ENCODE data around the gene CSTPP1.

- TF ChIP-seq CTCF (IDR thresholded peaks at IDR 0.05) (no peak), POLR2A (IDR thresholded peaks at IDR 0.05) (no peak), EP300 (IDR thresholded peaks at IDR 0.05) (no peak), POLR2AphosphoS5 (IDR thresholded peaks at IDR 0.05) (no peak)
These were observed 164.8 kb downstream of the CSTPP1 start for GRCh38 chr11:47101406-47101805.

All from gastroesophageal sphincter (tissue), 3 donors.